22Rv1 (cell line): ENCODE data around the gene PIK3C2B.

Source experiments
- H3K27ac ChIP-seq: fragments of 450-650 bp; 2 replicates; pipeline ENCODE4 v1.5.1; 2017
- ZFX ChIP-seq: fragments of 450-650 bp; IDR thresholded peaks from 2 replicates; pipeline ENCODE4 v1.6.1; 2017; ENCODE audit warnings: antibody characterized with exemption, borderline replicate concordance
- TF ChIP-seq, protein P1 (sequence below): fragments of 450-650 bp; IDR thresholded peaks from 2 replicates; pipeline ENCODE4 v1.5.1; 2017; ENCODE audit warnings: mild to moderate bottlenecking

Gene PIK3C2B

DNA sequence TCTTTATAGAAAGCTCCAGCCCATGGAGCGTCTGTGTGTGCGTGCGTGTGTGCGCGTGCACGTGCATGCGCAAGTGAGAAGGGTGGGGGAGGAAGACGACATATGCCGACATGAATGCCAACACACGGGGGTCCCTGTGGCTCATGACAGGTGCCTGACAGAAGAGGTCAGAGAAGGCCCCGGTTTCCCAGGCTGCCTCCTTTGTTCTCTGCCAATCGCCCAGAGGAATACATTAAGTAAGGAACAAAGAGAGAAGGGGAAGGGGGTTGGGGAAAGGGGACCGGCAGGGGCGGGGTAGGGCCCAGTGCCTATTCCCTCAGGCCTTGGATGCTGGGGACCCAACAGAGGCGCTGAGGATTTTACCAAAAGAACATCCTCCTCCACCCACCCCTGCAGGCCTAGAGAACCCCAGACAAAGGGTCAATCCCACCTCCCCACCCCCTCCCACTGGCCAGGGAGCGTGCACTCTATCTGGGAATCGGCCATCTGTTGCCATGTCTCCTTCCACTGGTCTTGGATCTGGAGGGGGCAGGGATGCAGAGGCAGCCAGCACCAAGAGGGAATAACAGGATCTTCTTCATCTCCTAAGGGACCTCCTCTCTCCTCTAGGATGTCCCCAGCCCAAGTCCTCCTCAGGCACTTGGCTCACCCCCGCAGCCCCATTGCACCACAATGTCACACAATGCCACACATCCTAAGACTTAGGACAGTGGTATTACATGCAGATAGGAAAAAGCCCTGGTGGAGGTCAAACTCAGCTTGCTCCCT, 39.4 kb downstream of the PIK3C2B start:
- TF ChIP-seq ZFX: no peak
- TF ChIP-seq, protein P1, sequence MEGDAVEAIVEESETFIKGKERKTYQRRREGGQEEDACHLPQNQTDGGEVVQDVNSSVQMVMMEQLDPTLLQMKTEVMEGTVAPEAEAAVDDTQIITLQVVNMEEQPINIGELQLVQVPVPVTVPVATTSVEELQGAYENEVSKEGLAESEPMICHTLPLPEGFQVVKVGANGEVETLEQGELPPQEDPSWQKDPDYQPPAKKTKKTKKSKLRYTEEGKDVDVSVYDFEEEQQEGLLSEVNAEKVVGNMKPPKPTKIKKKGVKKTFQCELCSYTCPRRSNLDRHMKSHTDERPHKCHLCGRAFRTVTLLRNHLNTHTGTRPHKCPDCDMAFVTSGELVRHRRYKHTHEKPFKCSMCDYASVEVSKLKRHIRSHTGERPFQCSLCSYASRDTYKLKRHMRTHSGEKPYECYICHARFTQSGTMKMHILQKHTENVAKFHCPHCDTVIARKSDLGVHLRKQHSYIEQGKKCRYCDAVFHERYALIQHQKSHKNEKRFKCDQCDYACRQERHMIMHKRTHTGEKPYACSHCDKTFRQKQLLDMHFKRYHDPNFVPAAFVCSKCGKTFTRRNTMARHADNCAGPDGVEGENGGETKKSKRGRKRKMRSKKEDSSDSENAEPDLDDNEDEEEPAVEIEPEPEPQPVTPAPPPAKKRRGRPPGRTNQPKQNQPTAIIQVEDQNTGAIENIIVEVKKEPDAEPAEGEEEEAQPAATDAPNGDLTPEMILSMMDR: no peak

GRCh38 chr1:204454476-204454875, 40.1 kb downstream of the PIK3C2B start:
- TF ChIP-seq, protein P1: no peak
- no peak for TF ChIP-seq ZFX
- H3K27ac ChIP-seq: no peak overlapping the region

More for the DNA sequence above, 39.4 kb downstream of the PIK3C2B start:
- H3K27ac ChIP-seq: no peak overlapping the region

DNA sequence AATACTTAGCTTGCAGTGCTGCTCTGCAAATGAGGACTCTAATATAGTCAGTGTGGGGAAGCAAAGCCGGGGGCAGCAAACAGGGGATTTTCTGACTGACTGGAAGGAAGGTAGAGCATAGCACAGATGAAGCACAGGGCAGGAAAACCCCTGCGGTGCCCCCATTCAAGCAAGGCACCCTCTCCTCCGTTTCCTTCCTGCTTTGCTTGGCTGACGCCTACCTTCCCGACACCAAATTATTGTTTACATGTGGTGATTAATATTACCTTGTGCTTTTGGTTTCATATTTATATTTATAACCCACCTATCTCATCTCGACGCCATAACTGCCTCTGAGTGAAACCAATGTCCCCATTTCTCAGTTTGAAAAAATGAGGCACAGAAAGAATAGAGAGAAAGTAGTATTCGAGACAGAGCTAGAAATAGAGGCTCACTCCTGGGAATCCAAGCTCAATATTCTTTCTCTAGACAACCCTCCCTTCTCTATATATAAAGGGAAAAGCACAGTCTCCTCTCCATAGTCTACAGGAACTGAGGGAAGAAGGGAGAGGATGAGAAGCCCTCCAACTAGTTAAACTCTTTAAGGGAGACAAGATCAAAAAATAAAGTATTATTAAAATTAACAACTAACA, 41.3 kb downstream of the PIK3C2B start:
- H3K27ac ChIP-seq: no peak overlapping the region
- TF ChIP-seq, protein P1: no peak
- no peak for TF ChIP-seq ZFX

DNA sequence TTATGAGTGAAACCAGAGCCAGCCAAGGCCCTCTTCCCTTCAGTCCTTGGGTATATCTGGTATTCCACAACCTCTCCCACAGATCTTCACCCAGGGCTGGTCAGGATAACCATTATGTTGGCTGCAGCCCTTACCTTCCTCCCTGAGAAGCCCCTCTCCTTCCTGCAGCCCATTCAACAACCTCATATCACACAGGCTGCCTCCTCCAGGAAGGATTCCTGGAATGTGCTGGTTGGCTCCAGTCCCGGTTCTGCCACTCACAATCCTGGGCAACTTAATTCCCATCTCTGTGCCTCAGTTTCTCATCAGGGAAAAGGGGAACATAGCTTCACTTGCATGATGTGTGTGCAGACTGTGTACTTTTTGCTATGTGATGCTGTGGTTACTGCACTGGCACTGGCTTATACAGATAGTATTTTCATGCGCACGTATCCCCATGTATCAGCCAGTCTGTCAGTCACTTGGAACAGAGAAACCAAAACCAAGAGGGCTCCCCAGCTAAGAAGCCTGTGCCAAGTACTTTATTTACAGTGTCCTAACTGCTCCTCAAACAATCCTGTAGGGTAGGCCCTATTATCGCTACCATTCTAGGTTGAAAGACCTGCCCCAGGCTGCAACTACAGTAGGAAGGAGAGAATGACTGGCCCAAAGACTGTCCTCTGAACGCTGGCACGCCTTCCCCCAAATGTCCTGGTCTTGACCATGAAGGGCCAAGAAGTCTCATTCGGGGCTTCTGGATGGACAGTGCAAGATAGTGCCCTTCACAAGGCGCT, 43.1 kb downstream of the PIK3C2B start:
- H3K27ac ChIP-seq: no peak overlapping the region
- TF ChIP-seq ZFX: no peak
- TF ChIP-seq, protein P1: no peak

- H3K27ac ChIP-seq: no peak overlapping the region
- TF ChIP-seq, protein P1: no peak
- TF ChIP-seq ZFX: no peak
These were observed 43.9 kb downstream of the PIK3C2B start for GRCh38 chr1:204450461-204451257.

DNA sequence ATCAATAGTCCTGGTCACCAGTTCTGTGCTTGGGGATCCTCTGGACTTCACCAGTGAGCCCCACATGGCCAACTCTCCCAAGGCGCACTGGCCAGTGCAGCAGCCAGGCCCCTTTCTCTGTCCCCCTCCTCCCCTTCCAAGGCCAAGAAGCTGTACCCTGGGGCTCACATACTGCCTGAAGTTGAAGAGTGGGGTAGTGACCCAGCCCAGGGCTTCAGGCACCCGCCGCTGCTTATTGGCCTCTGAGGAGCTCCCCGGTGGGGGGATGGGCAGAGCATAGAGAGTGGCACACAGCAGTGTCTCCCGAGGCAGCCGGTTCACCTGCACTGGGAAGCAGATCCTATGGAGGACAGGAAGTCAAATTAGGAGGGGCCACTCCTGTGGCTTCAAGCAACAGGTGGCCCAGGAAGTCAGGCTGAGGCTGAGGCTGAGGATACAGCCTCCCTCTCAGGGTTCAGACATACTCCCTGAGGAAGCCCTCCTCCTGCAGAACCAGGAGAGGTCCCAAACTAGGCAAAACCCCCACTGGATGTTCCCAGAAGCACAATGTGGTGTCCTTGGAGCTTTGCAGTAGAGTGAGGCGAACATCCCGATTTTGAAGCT, 44.8 kb downstream of the PIK3C2B start:
- H3K27ac ChIP-seq: no peak overlapping the region
- TF ChIP-seq, protein P1: no peak
- no peak for TF ChIP-seq ZFX
